HEK293T (cell line): ENCODE measurements around the gene MCM5.

ENCODE experiments used
- ARNT ChIP-seq: fragments of 450-650 bp; IDR thresholded peaks from 2 replicates; pipeline ENCODE4 v1.6.1; 2017; ENCODE audit warnings: mild to moderate bottlenecking
- BHLHE40 ChIP-seq: fragments of 450-650 bp; IDR thresholded peaks from 2 replicates; pipeline ENCODE4 v1.6.1; 2016; ENCODE audit warnings: mild to moderate bottlenecking, moderate library complexity, borderline replicate concordance
- CTBP1 ChIP-seq: fragments of 450-650 bp; IDR thresholded peaks from 2 replicates; pipeline ENCODE4 v1.6.1; 2016; ENCODE audit warnings: borderline replicate concordance
- ELF4 ChIP-seq: fragments of 450-650 bp; IDR thresholded peaks from 2 replicates; pipeline ENCODE4 v1.6.1; 2017; ENCODE audit warnings: antibody characterized with exemption
- FOXA1 ChIP-seq: fragments of 450-650 bp; IDR thresholded peaks from 2 replicates; pipeline ENCODE4 v1.6.1; 2016; ENCODE audit warnings: mild to moderate bottlenecking
- HDGF ChIP-seq: fragments of 450-650 bp; IDR thresholded peaks from 2 replicates; pipeline ENCODE4 v1.6.1; 2017; ENCODE audit warnings: antibody characterized with exemption, borderline replicate concordance
- L3MBTL2 ChIP-seq: fragments of 450-650 bp; conservative IDR thresholded peaks from 2 replicates; pipeline ENCODE4 v1.6.1; 2016; ENCODE audit warnings: mild to moderate bottlenecking
- NFRKB ChIP-seq: fragments of 450-650 bp; IDR thresholded peaks from 2 replicates; pipeline ENCODE4 v1.6.1; 2016; ENCODE audit warnings: mild to moderate bottlenecking, moderate library complexity
- PKNOX1 ChIP-seq: fragments of 450-650 bp; IDR thresholded peaks from 2 replicates; pipeline ENCODE4 v1.6.1; 2016
- SP1 ChIP-seq: fragments of 450-650 bp; IDR thresholded peaks from 2 replicates; pipeline ENCODE4 v1.6.1; 2017
- SUZ12 ChIP-seq: fragments of 450-650 bp; IDR thresholded peaks from 2 replicates; pipeline ENCODE4 v1.6.1; 2016; ENCODE audit warnings: mild to moderate bottlenecking
- TARDBP ChIP-seq: fragments of 450-650 bp; IDR thresholded peaks from 2 replicates; pipeline ENCODE4 v1.6.1; 2016
- ZNF384 ChIP-seq: fragments of 450-650 bp; IDR thresholded peaks from 2 replicates; pipeline ENCODE4 v1.6.1; 2016

DNA sequence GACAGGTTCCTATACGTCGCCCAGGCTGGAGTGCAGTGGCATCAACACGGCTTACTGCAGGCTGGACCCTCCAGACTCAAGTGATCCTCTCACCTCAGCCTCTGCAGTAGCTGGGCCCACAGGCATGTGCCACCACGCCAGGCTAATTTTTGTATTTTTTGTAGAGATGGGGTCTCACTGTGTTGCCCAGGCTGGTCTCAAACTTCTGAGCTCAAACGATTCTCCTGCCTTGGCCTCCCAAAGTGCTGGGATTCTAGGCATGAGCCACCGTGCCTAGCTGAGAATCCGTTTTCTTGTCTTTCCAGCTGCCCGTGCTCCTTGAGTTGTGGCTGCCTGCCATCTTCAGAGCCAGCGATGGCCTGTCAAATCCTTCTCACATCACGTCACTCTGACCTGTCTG is 56.8 kb downstream of the MCM5 start:
- no peak for TF ChIP-seq CTBP1
- TF ChIP-seq HDGF = no peak
- TF ChIP-seq FOXA1 = no peak
- TF ChIP-seq ARNT = no peak
- no peak for TF ChIP-seq SUZ12
- no peak for TF ChIP-seq TARDBP
- TF ChIP-seq ZNF384 = no peak
- no peak for TF ChIP-seq SP1
- TF ChIP-seq L3MBTL2 = no peak
- TF ChIP-seq BHLHE40 = no peak
- no peak for TF ChIP-seq ELF4
- no peak for TF ChIP-seq PKNOX1
- TF ChIP-seq NFRKB = no peak
